HCT116 (cell line): Measurements from ENCODE around the gene ADARB2. TPM values are rescaled to one million over a fixed set of nuclear protein-coding genes. Genes with fewer than 3 reads are reported as not detected.

Experiments
- ATAC-seq: fragments of 200-7000 bp; cut with Tn5 transposase; 2 replicates; pipeline ENCODE4 v1.9.1; 2020; ENCODE audit warnings: mild to moderate bottlenecking, moderate library complexity
- BruUV-seq: library from RNA; stranded (reverse); fragments of 400-500 nt; replicated peaks from 2 replicates; lab custom pipeline; 2021; lab: Mats Ljungman, UMichigan
- CTCF ChIA-PET: fragments of 300-600 bp; sonication (Branson Sonifier 250); formaldehyde crosslinking; loops from one replicate; lab custom pipeline; 2021; ENCODE audit warnings: antibody characterized with exemption; lab: Charles Lee
- POLR2A ChIA-PET: fragments of 300-600, 350-600 bp; sonication (Branson Sonifier 250); formaldehyde crosslinking; loops from one replicate; lab custom pipeline; 2021; ENCODE audit warnings: antibody characterized with exemption; lab: Charles Lee
- RAD21 ChIA-PET, 2 experiments: fragments of 300-600 bp; sonication (Branson Sonifier 250); formaldehyde crosslinking; loops; one replicate each; lab custom pipeline; 2023; ENCODE audit warnings: low total read pairs in 2 of 2; ENCODE audit not compliant: uncharacterized antibody in 2 of 2, unreplicated experiment in 2 of 2, low non-redundant PET in 1 of 2; lab: Charles Lee
- DNase-seq: peaks from one replicate; pipeline ENCODE4 v3.0.0-alpha.2; 2010; ENCODE audit warnings: low read depth, low spot score
- H2AFZ ChIP-seq: fragments of 200-600 bp; shearing (Covaris generic), sonication (generic); 2 replicates; pipeline ENCODE4 v1.6.1; 2017; ENCODE audit warnings: low read depth, mixed run types, mixed read lengths, antibody characterized with exemption, low read length; ENCODE audit not compliant: poor library complexity, severe bottlenecking
- H3K27ac ChIP-seq: 2 replicates; pipeline ENCODE4 v1.5.1; 2012; ENCODE audit warnings: low read depth, low read length
- H3K27me3 ChIP-seq: fragments of 200-600 bp; sonication (generic); 2 replicates; pipeline ENCODE4 v1.6.1; 2016; ENCODE audit warnings: mixed run types, low read length, mixed read lengths; ENCODE audit not compliant: insufficient read depth
- H3K36me3 ChIP-seq, 2 experiments: fragments of 200-500 bp in 1 of 2; fragments of 200-600 bp in 1 of 2; sonication (Bioruptor generic) in 1 of 2; sonication (generic) in 1 of 2; 2 replicates each; pipeline versions ENCODE4 v1.5.1 to v1.6.1; 2014 to 2016; ENCODE audit warnings: low read length in 2 of 2, inconsistent platforms in 1 of 2, mixed read lengths in 1 of 2, mixed run types in 1 of 2; ENCODE audit not compliant: insufficient read depth in 2 of 2, control insufficient read depth in 1 of 2
- H3K4me1 ChIP-seq, 2 experiments: fragments of 200-600 bp in 1 of 2; sonication (generic) in 1 of 2; 2 replicates each; pipeline versions ENCODE4 v1.5.1 to v1.6.1; 2012 to 2017; ENCODE audit warnings: low read length in 2 of 2, inconsistent platforms in 1 of 2, mild to moderate bottlenecking in 1 of 2, mixed read lengths in 1 of 2, mixed run types in 1 of 2, moderate library complexity in 1 of 2; ENCODE audit not compliant: insufficient read depth in 2 of 2, control insufficient read depth in 1 of 2
- H3K4me2 ChIP-seq: fragments of 200-600 bp; sonication (generic); 2 replicates; pipeline ENCODE4 v1.6.1; 2017; ENCODE audit warnings: mixed run types, low read length, mixed read lengths
- H3K4me3 ChIP-seq, 2 experiments: fragments of 200-600 bp in 1 of 2; sonication (generic) in 1 of 2; replicated peaks in 1 of 2; 2 replicates each; pipeline ENCODE4 v1.5.1; 2011 to 2016; ENCODE audit warnings: low read length in 2 of 2, control low read depth in 1 of 2, low read depth in 1 of 2, mild to moderate bottlenecking in 1 of 2, mixed read lengths in 1 of 2, mixed run types in 1 of 2
- H3K79me2 ChIP-seq: fragments of 200-600 bp; sonication (generic); 2 replicates; pipeline ENCODE4 v1.6.1; 2017; ENCODE audit warnings: mild to moderate bottlenecking, mixed run types, low read length, moderate library complexity, mixed read lengths; ENCODE audit not compliant: insufficient read depth
- H3K9ac ChIP-seq: fragments of 200-600 bp; sonication (generic); 2 replicates; pipeline ENCODE4 v1.6.1; 2016; ENCODE audit warnings: low read length, mixed read lengths
- H3K9me2 ChIP-seq: fragments of 200-600 bp; sonication (generic), shearing (Covaris generic); 2 replicates; pipeline ENCODE4 v1.6.1; 2017; ENCODE audit warnings: mixed run types, mild to moderate bottlenecking, moderate library complexity; ENCODE audit not compliant: insufficient read depth
- H3K9me3 ChIP-seq, 2 experiments: fragments of 200-500 bp in 1 of 2; fragments of 200-600 bp in 1 of 2; sonication (Bioruptor generic) in 1 of 2; sonication (generic) in 1 of 2; 2 replicates each; pipeline ENCODE4 v1.6.1; 2014 to 2017; ENCODE audit warnings: low read length in 2 of 2, mixed read lengths in 2 of 2, inconsistent platforms in 1 of 2, low read depth in 1 of 2, mild to moderate bottlenecking in 1 of 2, mixed run types in 1 of 2, moderate library complexity in 1 of 2; ENCODE audit not compliant: control insufficient read depth in 1 of 2, insufficient read depth in 1 of 2
- H4K20me1 ChIP-seq: fragments of 200-600 bp; sonication (generic), shearing (Covaris generic); 2 replicates; pipeline ENCODE4 v1.6.1; 2017; ENCODE audit warnings: mixed run types, mild to moderate bottlenecking, moderate library complexity; ENCODE audit not compliant: insufficient read depth
- CBX3 ChIP-seq: IDR thresholded peaks from 2 replicates; pipeline ENCODE4 v1.6.1; 2012; ENCODE audit warnings: low read depth
- CEBPB ChIP-seq: IDR thresholded peaks from 2 replicates; pipeline ENCODE4 v1.6.1; 2012; ENCODE audit warnings: low read depth
- CTCF ChIP-seq, 3 experiments: fragments of 200-600 bp in 1 of 3; sonication (generic) in 1 of 3; IDR thresholded peaks in 2 of 3; conservative IDR thresholded peaks in 1 of 3; 2 replicates each; pipeline ENCODE4 v1.5.1; 2012 to 2017; ENCODE audit warnings: low read depth in 2 of 3, low read length in 2 of 3, antibody characterized with exemption in 1 of 3, borderline replicate concordance in 1 of 3, control low read depth in 1 of 3, mild to moderate bottlenecking in 1 of 3, mixed read lengths in 1 of 3, mixed run types in 1 of 3, moderate library complexity in 1 of 3; ENCODE audit not compliant: insufficient read depth in 1 of 3
- EZH2 ChIP-seq: fragments of 200-600 bp; sonication (generic); IDR thresholded peaks from 2 replicates; pipeline ENCODE4 v1.6.1; 2017; ENCODE audit warnings: antibody characterized with exemption, mixed run types
- FOSL1 ChIP-seq: IDR thresholded peaks from 2 replicates; pipeline ENCODE4 v1.6.1; 2012; ENCODE audit warnings: low read depth
- JUND ChIP-seq: IDR thresholded peaks from 2 replicates; pipeline ENCODE4 v1.6.1; 2012
- MAX ChIP-seq: IDR thresholded peaks from 2 replicates; pipeline ENCODE4 v1.6.1; 2012
- POLR2A ChIP-seq: IDR thresholded peaks from 2 replicates; pipeline ENCODE4 v1.7.0; 2011; ENCODE audit warnings: borderline replicate concordance; ENCODE audit not compliant: insufficient read depth, insufficient read length; ENCODE audit errors: extremely low read depth
- POLR2AphosphoS5 ChIP-seq: IDR thresholded peaks from 2 replicates; pipeline ENCODE4 v1.6.1; 2011; ENCODE audit warnings: mild to moderate bottlenecking, low read depth, low read length, moderate library complexity
- SRF ChIP-seq: IDR thresholded peaks from 2 replicates; pipeline ENCODE4 v1.6.1; 2012; ENCODE audit warnings: low read depth
- TCF7L2 ChIP-seq: IDR thresholded peaks from 2 replicates; pipeline ENCODE4 v1.7.0; 2011; ENCODE audit warnings: borderline replicate concordance, inconsistent platforms; ENCODE audit not compliant: insufficient read depth, insufficient read length; ENCODE audit errors: extremely low read depth
- ZBTB33 ChIP-seq: IDR thresholded peaks from 2 replicates; pipeline ENCODE4 v1.6.1; 2011; ENCODE audit warnings: mild to moderate bottlenecking, low read length, moderate library complexity; ENCODE audit not compliant: insufficient replicate concordance; ENCODE audit errors: extremely low read depth
- ZFX ChIP-seq: fragments of 450-650 bp; IDR thresholded peaks from 2 replicates; pipeline ENCODE4 v1.6.1; 2017
- intact Hi-C: fragments of 100-400 bp; cut with micrococcal nuclease; formaldehyde crosslinking; loops from 2 replicates; pipeline ENCODE4 v1.10.0; 2022
- total RNA-seq: library from RNA; stranded (reverse); gene quantifications from one replicate; pipeline ENCODE4 v1.2.1, GENCODE V29; 2021; ENCODE audit not compliant: unreplicated experiment

Gene ADARB2
- total RNA-seq, 1 experiment from 2014 or later: not detected

- no peak for ATAC-seq
- Histone ChIP-seq H3K79me2 (no peaks in the 10 kb centered on the region), H3K9ac (no peak overlapping the region), H3K9me2 (no peaks in the 10 kb centered on the region), H3K27me3 (no peaks in the 10 kb centered on the region; the same call in 1 of the 2 replicates), H4K20me1 (no peaks in the 10 kb centered on the region), H3K27ac (no peak overlapping the region), H3K4me3 (no peak overlapping the region), H3K36me3 (no peaks in the 10 kb centered on the region), H3K4me2 (no peak overlapping the region), H3K9me3 (no peaks in the 10 kb centered on the region), H3K4me1 (no peaks in the 10 kb centered on the region), H2AFZ (no peak overlapping the region)
- DNase-seq: no peak
- intact Hi-C loops: no loop called here
- ChIA-PET POLR2A (no interaction called here), CTCF (no interaction called here), RAD21 (no interaction called here)
- BruUV-seq: no TSS peak
- TF ChIP-seq JUND (no peak), EZH2 (no peak), ZFX (no peak), TCF7L2 (no peak), CTCF (IDR thresholded peaks at IDR 0.05 in 2 of 3, conservative IDR thresholded peaks at IDR 0.05 in 1 of 3; ENCODE audit: borderline replicate concordance in 1 of 3, insufficient read depth in 1 of 3, low read depth in 2 of 3, low read length in 2 of 3) (no peak), CEBPB (no peak), MAX (no peak), SRF (no peak), CBX3 (no peak), POLR2AphosphoS5 (no peak), POLR2A (no peak), FOSL1 (no peak), ZBTB33 (no peak)
Observed at GRCh38 chr10:1462521-1462920, 274.8 kb downstream of the ADARB2 start.
